GM13976 (cell line): ENCODE data around the gene LIMK2.

Source experiments
- DNase-seq: peaks from one replicate; pipeline ENCODE4 v3.0.0; 2012; ENCODE audit warnings: low spot score
- CTCF ChIP-seq: IDR thresholded peaks from 2 replicates; pipeline ENCODE4 v1.5.1; 2012; ENCODE audit warnings: borderline replicate concordance, mild to moderate bottlenecking; ENCODE audit not compliant: insufficient read depth; ENCODE audit errors: extremely low read depth, missing control alignments, control extremely low read depth
- in situ Hi-C: fragments of 300-500 bp; cut with MboI; formaldehyde crosslinking; loops from one replicate; pipeline ENCODE4 v1.12.0; 2022; ENCODE audit warnings: low sequenced_read_pairs, mixed read lengths, inconsistent platforms; ENCODE audit not compliant: unreplicated experiment

Gene LIMK2

GRCh38 chr22:31248965-31249958, 37.2 kb downstream of the LIMK2 start:
- no peak for DNase-seq
- in situ Hi-C loops, result no loop called here
- no peak for TF ChIP-seq CTCF

GRCh38 chr22:31250740-31251600, 38.9 kb downstream of the LIMK2 start:
- in situ Hi-C loops, result no loop called here
- TF ChIP-seq CTCF, result no peak
- no peak for DNase-seq

GRCh38 chr22:31253949-31254348, 41.9 kb downstream of the LIMK2 start:
- TF ChIP-seq CTCF, result no peak
- no peak for DNase-seq
- in situ Hi-C loops, result no loop called here

- in situ Hi-C loops, result no loop called here
- no peak for TF ChIP-seq CTCF
- no peak for DNase-seq
Observed at GRCh38 chr22:31259798-31260473, 47.8 kb downstream of the LIMK2 start.

GRCh38 chr22:31260474-31260856, 48.4 kb downstream of the LIMK2 start:
- in situ Hi-C loops, result no loop called here
- no peak for DNase-seq
- TF ChIP-seq CTCF, result no peak
